HG03103 (cell line): ENCODE data around the gene CRTC2.
"Not testable (repeated sequence)": the region's sequence is repeated elsewhere in the genome, so short reads cannot be mapped to it uniquely, and the experiment has no call there.

ENCODE experiments used
- ATAC-seq: cut with Tn5 transposase; IDR thresholded peaks from one replicate; pipeline ENCODE4 v1.9.1; 2021; ENCODE audit warnings: low read depth; ENCODE audit not compliant: unreplicated experiment

Gene CRTC2

GRCh38 chr1:153933430-153933829 lies 25.0 kb downstream of the CRTC2 start:
- ATAC-seq: no peak

GRCh38 chr1:153932156-153933131 lies 26.0 kb downstream of the CRTC2 start:
- ATAC-seq: no peak

- no peak for ATAC-seq
Measured at GRCh38 chr1:153929981-153930948, 28.1 kb downstream of the CRTC2 start.

DNA sequence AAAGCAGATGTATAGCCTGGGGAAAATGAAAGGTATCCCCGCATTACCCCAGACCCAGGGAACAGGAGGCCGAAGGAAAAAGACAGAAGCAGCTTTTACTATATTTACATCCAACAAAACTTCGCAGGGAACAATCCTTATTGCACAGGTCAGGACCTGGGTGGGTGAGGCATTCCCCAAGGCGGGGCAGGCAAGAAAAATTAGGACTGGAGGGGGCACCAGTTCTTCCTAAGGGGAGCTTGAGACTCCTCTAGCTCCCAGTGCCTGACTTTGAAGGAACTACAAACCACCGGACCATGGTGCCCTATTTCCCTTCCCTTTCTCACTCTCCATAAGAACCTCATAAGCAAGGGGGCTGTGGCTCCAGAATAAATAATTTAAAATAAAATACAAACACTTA lies 29.0 kb downstream of the CRTC2 start:
- no peak for ATAC-seq

GRCh38 chr1:153928791-153929341 lies 29.5 kb downstream of the CRTC2 start:
- no peak for ATAC-seq

GRCh38 chr1:153928245-153928644 lies 30.2 kb downstream of the CRTC2 start:
- ATAC-seq: no peak

DNA sequence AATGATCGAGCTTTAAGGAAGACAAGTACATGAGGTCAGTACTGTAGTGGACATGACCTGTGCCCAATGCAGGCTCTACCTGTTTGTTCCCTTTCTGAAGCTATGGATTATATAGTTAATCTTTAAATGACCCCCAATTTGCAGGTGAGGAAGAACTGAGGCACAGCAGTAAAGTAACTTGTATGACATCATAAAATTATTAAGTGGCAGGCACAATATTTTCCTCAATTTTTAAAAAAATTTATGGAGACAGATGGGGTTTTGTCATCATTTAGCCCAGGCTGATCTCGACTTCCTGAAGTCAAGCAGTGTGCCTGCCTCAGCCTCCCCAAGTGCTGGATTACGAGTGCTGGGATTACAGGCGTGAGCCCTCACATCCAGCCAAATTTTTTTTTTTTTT lies 32.0 kb downstream of the CRTC2 start:
- no peak for ATAC-seq

DNA sequence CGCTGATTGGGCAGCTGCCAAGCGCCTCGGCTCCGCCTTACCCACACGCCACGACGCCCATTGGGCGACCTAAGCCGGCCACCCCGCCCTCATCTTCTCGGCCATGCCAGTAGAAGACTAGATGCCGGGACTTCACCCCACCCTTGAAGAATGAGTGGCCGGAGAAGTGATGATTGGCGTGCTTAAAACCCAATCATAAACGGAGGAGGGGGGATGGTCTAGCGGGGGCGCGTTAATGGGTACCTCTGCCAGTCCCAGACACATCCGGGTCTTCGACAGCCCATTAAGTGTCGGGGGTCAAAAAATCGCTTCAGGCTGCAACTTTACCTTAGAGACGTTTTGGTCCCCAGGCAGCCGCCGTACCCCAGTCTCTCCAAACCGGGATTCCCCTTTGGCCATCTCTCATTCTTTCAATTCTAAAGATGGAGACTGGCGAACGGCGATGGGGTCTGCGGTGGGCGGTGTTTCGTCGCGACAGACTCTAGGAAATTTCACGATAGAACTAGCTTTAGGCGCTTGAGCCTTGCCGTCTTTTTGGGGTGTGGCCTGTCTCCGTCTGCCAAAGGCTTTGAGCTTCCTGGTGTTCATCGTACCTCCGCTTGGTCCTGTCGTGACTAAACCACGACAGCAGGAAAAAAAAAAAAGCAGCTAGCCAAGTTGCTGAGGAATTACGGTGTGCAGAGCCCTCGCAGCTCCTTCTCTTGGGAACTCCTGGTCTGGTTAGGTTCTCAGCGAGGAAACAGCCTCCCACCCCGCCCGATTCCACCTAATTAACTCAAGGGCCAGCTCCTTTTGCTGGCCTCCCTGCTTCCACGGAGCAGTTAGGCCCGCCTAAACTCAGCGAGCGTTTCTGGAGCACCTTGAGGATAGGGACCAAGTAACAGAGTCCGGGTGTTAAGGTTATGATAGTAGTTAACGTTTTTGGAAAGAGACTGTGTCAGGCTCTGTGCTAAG lies 35.2 kb downstream of the CRTC2 start, which contains the start of gene GATAD2B:
GATAD2B (minus strand) TSS at position 1 of the 954 bp plus-strand sequence. CDS start 94,625 bp downstream, outside the sequence.
- peak; percentile 87 for ATAC-seq

GRCh38 chr1:153922076-153922971 lies 36.1 kb downstream of the CRTC2 start:
- ATAC-seq: peak; percentile 27

DNA sequence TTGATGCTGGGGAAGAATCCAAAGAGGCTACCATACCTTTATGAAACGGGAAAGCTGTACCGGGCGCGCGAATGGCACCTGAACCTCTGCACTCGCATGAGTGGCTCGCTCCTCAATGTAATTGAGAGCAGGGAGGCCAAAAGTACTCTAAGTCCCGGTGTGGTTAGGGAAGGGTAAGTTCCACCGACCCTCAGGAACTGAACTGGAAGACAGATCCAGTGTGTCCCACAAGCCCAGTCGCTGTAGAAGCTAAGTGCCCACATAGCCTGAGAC lies 36.7 kb downstream of the CRTC2 start:
- no peak for ATAC-seq

DNA sequence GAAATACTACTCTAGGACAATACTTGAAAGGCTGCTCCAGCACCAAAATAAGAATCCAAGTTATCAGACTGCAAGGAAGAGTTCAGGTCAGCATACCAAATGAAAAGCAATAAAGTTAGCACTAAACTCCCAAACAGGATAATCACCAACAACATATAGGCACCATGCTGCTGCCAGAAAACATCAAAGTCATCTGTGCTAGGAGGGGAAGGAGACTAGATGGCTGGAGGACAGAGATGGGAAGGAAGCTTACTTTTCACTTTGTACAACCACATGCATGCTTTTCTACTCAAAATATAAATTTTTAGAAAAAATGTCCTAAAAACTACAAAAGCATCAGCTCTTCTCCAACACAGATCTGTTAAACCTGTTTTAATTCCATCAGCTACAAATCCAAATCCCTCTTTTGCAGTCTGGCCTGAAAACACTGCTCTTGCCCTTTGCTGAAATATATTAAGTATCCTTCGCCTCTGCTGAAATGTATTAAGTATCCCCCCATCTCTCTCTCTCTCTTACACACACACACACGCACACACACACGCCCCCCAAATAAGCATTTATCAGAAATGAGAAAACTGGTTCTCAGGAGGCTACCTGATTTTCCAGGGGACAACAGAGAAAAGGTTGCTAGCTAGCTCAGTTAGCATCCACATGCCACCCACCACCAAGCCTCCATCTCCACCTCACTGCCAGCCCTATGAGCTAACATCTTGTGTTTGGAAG lies 37.2 kb downstream of the CRTC2 start:
- ATAC-seq: no peak

- ATAC-seq: no peak
Measured at GRCh38 chr1:153919876-153920852, 38.2 kb downstream of the CRTC2 start.

GRCh38 chr1:153916297-153916696 lies 42.1 kb downstream of the CRTC2 start:
- no peak for ATAC-seq

DNA sequence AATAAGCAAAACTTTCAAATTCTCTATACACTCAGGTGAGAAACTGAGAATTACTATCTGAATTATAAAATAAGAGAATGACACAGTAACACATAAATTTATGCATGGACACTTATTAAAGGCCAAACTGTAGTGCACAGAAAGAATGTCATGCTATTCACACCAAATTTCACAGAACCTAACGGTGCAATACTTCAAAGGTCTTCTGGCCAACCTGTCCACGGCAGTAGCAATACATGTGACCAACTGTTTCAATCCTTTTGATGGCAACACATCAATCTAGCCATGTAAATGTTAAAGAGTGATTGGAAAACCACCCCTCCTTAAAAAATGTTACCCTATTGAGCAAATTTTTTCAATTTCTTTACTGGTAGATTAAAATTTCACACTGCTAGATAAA lies 46.1 kb downstream of the CRTC2 start:
- ATAC-seq: no peak

- ATAC-seq: not testable (repeated sequence)
Measured at GRCh38 chr1:153910560-153910959, 47.9 kb downstream of the CRTC2 start.

DNA sequence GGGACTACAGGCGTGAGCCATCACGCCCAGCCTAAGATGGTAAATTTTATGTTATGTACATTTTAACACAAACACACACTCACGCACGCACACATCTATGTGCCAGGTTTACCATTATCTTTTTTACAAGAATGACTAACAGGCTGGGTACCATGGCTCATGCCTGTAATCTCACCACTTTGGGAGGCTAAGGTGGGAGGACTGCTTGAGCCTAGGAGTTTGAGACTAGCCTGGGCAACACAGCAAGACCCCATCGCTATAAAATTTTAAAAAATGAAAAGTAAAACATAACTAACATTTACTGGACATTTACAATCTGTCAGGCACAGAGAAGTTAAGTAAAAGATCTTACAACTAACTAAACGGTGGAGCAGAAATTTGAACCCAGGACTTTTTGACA lies 50.3 kb downstream of the CRTC2 start:
- ATAC-seq: no peak

DNA sequence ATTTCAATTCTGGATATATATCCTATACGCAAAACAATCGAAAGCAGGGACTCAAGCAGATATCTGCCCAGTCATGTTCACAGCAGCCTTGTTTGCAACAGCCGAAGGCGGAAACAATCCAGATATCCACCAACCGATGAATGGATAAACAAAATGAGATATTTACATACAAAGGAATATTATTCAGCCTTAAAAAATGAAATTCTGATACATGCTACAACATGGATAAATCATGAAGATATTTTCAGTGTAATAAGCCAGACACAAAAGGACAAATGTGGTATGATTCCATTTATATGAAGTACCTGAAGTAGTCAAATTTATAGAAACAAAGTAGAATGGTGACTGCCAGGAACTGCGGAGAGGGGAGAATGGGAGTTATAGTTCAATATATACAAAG lies 51.3 kb downstream of the CRTC2 start:
- no peak for ATAC-seq
